Measurements from ENCODE around the gene NUDCD3.
"Not testable (repeated sequence)": the region's sequence is repeated elsewhere in the genome, so short reads cannot be mapped to it uniquely, and the experiment has no call there.

Gene NUDCD3

GRCh38 chr7:44441079-44441478 is 49.4 kb downstream of the NUDCD3 start:
- no peak for DNase-seq

- DNase-seq, result no peak
Measured at GRCh38 chr7:44440577-44441078, 49.8 kb downstream of the NUDCD3 start.

GRCh38 chr7:44439926-44440325 is 50.5 kb downstream of the NUDCD3 start:
- DNase-seq, result no peak

GRCh38 chr7:44438816-44439215 is 51.6 kb downstream of the NUDCD3 start:
- DNase-seq, result no peak

GRCh38 chr7:44434201-44434600 is 56.3 kb downstream of the NUDCD3 start:
- DNase-seq, result no peak

GRCh38 chr7:44433255-44434022 is 57.0 kb downstream of the NUDCD3 start:
- DNase-seq, result no peak

GRCh38 chr7:44432381-44432977 is 58.0 kb downstream of the NUDCD3 start:
- DNase-seq, result no peak

GRCh38 chr7:44431091-44431608 is 59.3 kb downstream of the NUDCD3 start:
- DNase-seq, result no peak

GRCh38 chr7:44430054-44430453 is 60.4 kb downstream of the NUDCD3 start:
- no peak for DNase-seq

GRCh38 chr7:44424762-44425161 is 65.7 kb downstream of the NUDCD3 start:
- not testable (repeated sequence) for DNase-seq

- DNase-seq, result no peak
Measured at GRCh38 chr7:44416941-44417340, 73.5 kb downstream of the NUDCD3 start.

GRCh38 chr7:44415510-44415909 is 74.9 kb downstream of the NUDCD3 start:
- no peak for DNase-seq

GRCh38 chr7:44415047-44415446 is 75.4 kb downstream of the NUDCD3 start:
- DNase-seq, result no peak

- DNase-seq, result no peak
Measured at GRCh38 chr7:44411306-44411705, 79.2 kb downstream of the NUDCD3 start.

GRCh38 chr7:44408596-44408995 is 81.9 kb downstream of the NUDCD3 start:
- no peak for DNase-seq

GRCh38 chr7:44403775-44404174 is 86.7 kb downstream of the NUDCD3 start:
- DNase-seq, result no peak

GRCh38 chr7:44403176-44403759 is 87.2 kb downstream of the NUDCD3 start:
- no peak for DNase-seq

- no peak for DNase-seq
Measured at GRCh38 chr7:44402401-44403060, 87.9 kb downstream of the NUDCD3 start.

- DNase-seq, result no peak
Measured at GRCh38 chr7:44401692-44402091, 88.8 kb downstream of the NUDCD3 start.

GRCh38 chr7:44400033-44400511 is 90.4 kb downstream of the NUDCD3 start:
- DNase-seq, result no peak

- no peak for DNase-seq
Measured at GRCh38 chr7:44398953-44399574, 91.4 kb downstream of the NUDCD3 start.

- DNase-seq, result no peak
Measured at GRCh38 chr7:44398511-44398911, 91.9 kb downstream of the NUDCD3 start.

All from GF-D8 (cell line).